MM.1S (cell line): ENCODE data around the gene CFL2.

Source experiments
- DNase-seq: peaks from one replicate; pipeline ENCODE4 v3.0.0-alpha.2; 2015
- H2AFZ ChIP-seq: fragments of 300-600 bp; sonication (generic); 2 replicates; pipeline ENCODE4 v1.6.0; 2016; ENCODE audit warnings: antibody characterized with exemption, low read length
- H3F3A ChIP-seq: fragments of 300-600 bp; sonication (generic); 2 replicates; pipeline ENCODE4 v1.6.1; 2016; ENCODE audit warnings: mild to moderate bottlenecking, antibody characterized with exemption, low read length, moderate library complexity, mixed read lengths; ENCODE audit not compliant: insufficient read depth
- H3K27ac ChIP-seq: fragments of 300-600 bp; sonication (generic); 2 replicates; pipeline ENCODE4 v1.5.1; 2016; ENCODE audit warnings: mild to moderate bottlenecking, low read length
- H3K27me3 ChIP-seq: fragments of 300-600 bp; sonication (generic); replicated peaks from 2 replicates; pipeline ENCODE4 v1.6.0; 2016; ENCODE audit warnings: low read length; ENCODE audit not compliant: insufficient read depth
- H3K36me3 ChIP-seq: fragments of 300-600 bp; sonication (generic); replicated peaks from 2 replicates; pipeline ENCODE4 v1.6.1; 2016; ENCODE audit warnings: mild to moderate bottlenecking, low read length, mixed read lengths; ENCODE audit not compliant: insufficient read depth
- H3K4me1 ChIP-seq: fragments of 300-600 bp; sonication (generic); 2 replicates; pipeline ENCODE4 v1.6.1; 2016; ENCODE audit warnings: low read length, mixed read lengths
- H3K4me2 ChIP-seq: fragments of 300-600 bp; sonication (generic); 2 replicates; pipeline ENCODE4 v1.6.0; 2016; ENCODE audit warnings: low read depth, low read length
- H3K4me3 ChIP-seq: fragments of 300-600 bp; sonication (generic); 2 replicates; pipeline ENCODE4 v1.5.1; 2016; ENCODE audit warnings: low read length, mixed read lengths
- H3K79me2 ChIP-seq: fragments of 300-600 bp; sonication (generic); 2 replicates; pipeline ENCODE4 v1.6.1; 2016; ENCODE audit warnings: mixed run types, low read length, mixed read lengths
- H3K9ac ChIP-seq: fragments of 300-600 bp; sonication (generic); 2 replicates; pipeline ENCODE4 v1.6.1; 2016; ENCODE audit warnings: low read length, mixed read lengths
- H3K9me2 ChIP-seq: fragments of 300-600 bp; sonication (generic); replicated peaks from 2 replicates; pipeline ENCODE4 v1.6.1; 2016; ENCODE audit warnings: mild to moderate bottlenecking, low read length, mixed read lengths; ENCODE audit not compliant: insufficient read depth
- H3K9me3 ChIP-seq: fragments of 300-600 bp; sonication (generic); replicated peaks from 2 replicates; pipeline ENCODE4 v1.6.1; 2016; ENCODE audit warnings: mild to moderate bottlenecking, low read length, mixed read lengths; ENCODE audit not compliant: insufficient read depth
- H4K20me1 ChIP-seq: fragments of 300-600 bp; sonication (generic); 2 replicates; pipeline ENCODE4 v1.6.1; 2016; ENCODE audit warnings: mild to moderate bottlenecking, low read length, moderate library complexity, mixed read lengths; ENCODE audit not compliant: insufficient read depth
- EZH2 ChIP-seq: fragments of 300-600 bp; sonication (generic); optimal IDR thresholded peaks from 2 replicates; pipeline ENCODE3; 2017; ENCODE audit warnings: low read depth, mild to moderate bottlenecking, antibody characterized with exemption, low read length, mixed read lengths
- EZH2phosphoT487 ChIP-seq: fragments of 300-600 bp; sonication (generic); IDR thresholded peaks from 2 replicates; pipeline ENCODE4 v1.6.1; 2018; ENCODE audit warnings: antibody characterized with exemption, low read length
- TF ChIP-seq, protein P1 (sequence below): fragments of 300-600 bp; sonication (generic); IDR thresholded peaks from 2 replicates; pipeline ENCODE4 v1.5.1; 2016; ENCODE audit warnings: antibody characterized with exemption, low read length, mixed read lengths

Gene CFL2

DNA sequence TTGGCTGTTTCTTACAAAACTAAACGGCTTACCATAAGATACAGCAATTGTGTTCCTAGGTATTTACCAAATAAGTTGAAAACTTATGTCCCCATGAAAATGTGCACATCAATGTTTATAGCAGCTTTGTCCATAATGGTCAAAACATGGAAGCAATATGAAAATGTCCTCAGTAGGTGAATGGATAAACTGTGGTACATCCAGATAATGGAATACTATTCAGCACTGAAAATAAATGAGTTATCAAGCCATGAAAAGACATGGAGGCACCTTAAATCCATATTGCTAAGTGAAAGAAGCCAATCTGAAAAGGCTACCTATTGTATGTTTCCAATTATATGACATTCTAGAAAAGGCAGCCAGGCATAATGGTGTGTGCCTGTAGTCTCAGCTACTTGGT lies 40.7 kb downstream of the CFL2 start:
- Histone ChIP-seq H3K36me3 (no peaks in the 10 kb centered on the region), H3K4me3 (no peak overlapping the region), H4K20me1 (no peaks in the 10 kb centered on the region), H3K27me3 (no peaks in the 10 kb centered on the region), H3K9ac (no peak overlapping the region), H3K27ac (no peak overlapping the region), H3K9me2 (no peaks in the 10 kb centered on the region), H3K79me2 (no peaks in the 10 kb centered on the region), H3K4me1 (no peaks in the 10 kb centered on the region), H3K9me3 (no peaks in the 10 kb centered on the region), H2AFZ (no peak overlapping the region), H3F3A (no peaks in the 10 kb centered on the region), H3K4me2 (no peak overlapping the region)
- TF ChIP-seq EZH2phosphoT487, result no peak
- no peak for TF ChIP-seq EZH2
- TF ChIP-seq, protein P1, sequence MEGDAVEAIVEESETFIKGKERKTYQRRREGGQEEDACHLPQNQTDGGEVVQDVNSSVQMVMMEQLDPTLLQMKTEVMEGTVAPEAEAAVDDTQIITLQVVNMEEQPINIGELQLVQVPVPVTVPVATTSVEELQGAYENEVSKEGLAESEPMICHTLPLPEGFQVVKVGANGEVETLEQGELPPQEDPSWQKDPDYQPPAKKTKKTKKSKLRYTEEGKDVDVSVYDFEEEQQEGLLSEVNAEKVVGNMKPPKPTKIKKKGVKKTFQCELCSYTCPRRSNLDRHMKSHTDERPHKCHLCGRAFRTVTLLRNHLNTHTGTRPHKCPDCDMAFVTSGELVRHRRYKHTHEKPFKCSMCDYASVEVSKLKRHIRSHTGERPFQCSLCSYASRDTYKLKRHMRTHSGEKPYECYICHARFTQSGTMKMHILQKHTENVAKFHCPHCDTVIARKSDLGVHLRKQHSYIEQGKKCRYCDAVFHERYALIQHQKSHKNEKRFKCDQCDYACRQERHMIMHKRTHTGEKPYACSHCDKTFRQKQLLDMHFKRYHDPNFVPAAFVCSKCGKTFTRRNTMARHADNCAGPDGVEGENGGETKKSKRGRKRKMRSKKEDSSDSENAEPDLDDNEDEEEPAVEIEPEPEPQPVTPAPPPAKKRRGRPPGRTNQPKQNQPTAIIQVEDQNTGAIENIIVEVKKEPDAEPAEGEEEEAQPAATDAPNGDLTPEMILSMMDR, result no peak
- no peak for DNase-seq

DNA sequence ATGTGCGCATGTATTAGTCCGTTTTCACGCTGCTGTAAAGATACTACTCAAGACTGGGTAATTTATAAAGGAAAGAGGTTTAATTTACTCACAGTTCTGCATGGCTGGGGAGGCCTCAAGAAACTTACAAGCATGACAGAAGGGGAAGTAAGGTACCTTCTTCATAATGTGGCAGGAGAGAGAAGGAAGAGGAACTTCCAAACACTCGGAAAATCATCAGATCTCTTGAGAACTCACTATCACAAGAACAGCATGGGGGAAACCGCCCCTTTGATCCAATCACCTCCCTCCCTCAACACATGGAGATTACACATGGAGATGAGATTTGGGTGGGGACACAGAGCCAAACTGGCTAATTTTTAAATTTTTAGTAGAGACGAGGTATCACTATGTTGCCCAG lies 42.7 kb downstream of the CFL2 start:
- no peaks in the 10 kb centered on the region for H4K20me1 ChIP-seq
- no peak overlapping the region for H3K4me3 ChIP-seq
- no peaks in the 10 kb centered on the region for H3K4me1 ChIP-seq
- H2AFZ ChIP-seq, result no peak overlapping the region
- H3K36me3 ChIP-seq, result no peaks in the 10 kb centered on the region
- H3K27ac ChIP-seq, result no peak overlapping the region
- no peak for TF ChIP-seq EZH2phosphoT487
- TF ChIP-seq, protein P1, result no peak
- TF ChIP-seq EZH2, result no peak
- no peaks in the 10 kb centered on the region for H3K79me2 ChIP-seq
- no peak overlapping the region for H3K9ac ChIP-seq
- H3K9me2 ChIP-seq, result no peaks in the 10 kb centered on the region
- H3K27me3 ChIP-seq, result no peaks in the 10 kb centered on the region
- no peaks in the 10 kb centered on the region for H3K9me3 ChIP-seq
- DNase-seq, result no peak
- no peaks in the 10 kb centered on the region for H3F3A ChIP-seq
- H3K4me2 ChIP-seq, result no peak overlapping the region

DNA sequence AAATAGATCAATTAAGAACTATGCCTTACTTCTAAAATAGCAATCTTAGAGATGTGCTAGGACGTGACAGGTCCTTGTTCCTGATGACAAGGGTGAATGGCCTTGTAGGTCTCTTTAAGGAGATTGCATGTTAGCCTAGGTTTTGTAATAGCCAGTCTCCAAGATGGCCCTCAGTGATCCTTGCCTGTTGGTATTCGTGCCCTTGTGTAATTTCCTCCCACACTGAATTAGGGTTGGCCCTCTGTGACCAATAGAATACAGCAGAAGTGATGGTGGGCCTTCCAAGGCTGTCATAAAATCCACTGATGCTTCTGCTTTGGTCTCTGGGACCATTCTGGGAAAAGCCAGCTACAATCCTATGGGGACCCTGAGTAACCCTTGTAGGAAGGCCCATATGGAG lies 46.3 kb downstream of the CFL2 start:
- Histone ChIP-seq H3K27ac (no peak overlapping the region), H4K20me1 (no peaks in the 10 kb centered on the region), H3F3A (peaks cover 10% of the 10 kb centered on the region; the same call in 1 of the 2 replicates), H3K4me2 (no peak overlapping the region), H3K4me1 (peaks cover 14% of the 10 kb centered on the region), H3K36me3 (no peaks in the 10 kb centered on the region), H3K9ac (no peak overlapping the region), H3K27me3 (no peaks in the 10 kb centered on the region), H3K9me3 (no peaks in the 10 kb centered on the region), H3K9me2 (no peaks in the 10 kb centered on the region), H3K4me3 (no peak overlapping the region), H3K79me2 (no peaks in the 10 kb centered on the region), H2AFZ (no peak overlapping the region)
- TF ChIP-seq EZH2phosphoT487 (no peak), EZH2 (no peak)
- TF ChIP-seq, protein P1, result no peak
- no peak for DNase-seq
